VCaP (cell line): ENCODE results near the gene CLPTM1.

Experiments used
- H3K27ac ChIP-seq: fragments of 450-650 bp; 2 replicates; pipeline ENCODE4 v1.5.1; 2017
- TF ChIP-seq, protein P1 (sequence below): fragments of 450-650 bp; conservative IDR thresholded peaks from 2 replicates; pipeline ENCODE4 v1.5.1; 2017; ENCODE audit warnings: mild to moderate bottlenecking, moderate library complexity

CLPTM1 gene

DNA sequence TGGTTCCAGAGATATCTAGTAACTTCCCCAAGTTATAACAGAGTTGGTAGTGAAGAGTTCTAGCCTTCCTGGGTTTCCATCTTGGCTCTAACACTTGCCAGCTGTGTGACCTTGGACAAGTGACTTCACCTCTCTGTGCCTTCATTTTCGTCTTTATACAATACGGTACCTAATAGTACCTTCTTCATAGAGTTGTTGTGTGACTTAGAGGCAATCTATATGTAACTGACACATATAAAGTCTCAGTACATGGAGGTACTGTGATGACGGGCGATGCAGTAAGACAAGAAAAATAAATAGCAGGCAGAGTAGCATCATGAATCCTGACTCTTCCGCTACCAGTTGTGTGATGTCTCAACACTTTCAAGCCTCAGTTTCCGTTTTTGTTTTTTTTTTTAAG lies 75.6 kb downstream of the CLPTM1 start:
- no peak overlapping the region for H3K27ac ChIP-seq
- TF ChIP-seq, protein P1, sequence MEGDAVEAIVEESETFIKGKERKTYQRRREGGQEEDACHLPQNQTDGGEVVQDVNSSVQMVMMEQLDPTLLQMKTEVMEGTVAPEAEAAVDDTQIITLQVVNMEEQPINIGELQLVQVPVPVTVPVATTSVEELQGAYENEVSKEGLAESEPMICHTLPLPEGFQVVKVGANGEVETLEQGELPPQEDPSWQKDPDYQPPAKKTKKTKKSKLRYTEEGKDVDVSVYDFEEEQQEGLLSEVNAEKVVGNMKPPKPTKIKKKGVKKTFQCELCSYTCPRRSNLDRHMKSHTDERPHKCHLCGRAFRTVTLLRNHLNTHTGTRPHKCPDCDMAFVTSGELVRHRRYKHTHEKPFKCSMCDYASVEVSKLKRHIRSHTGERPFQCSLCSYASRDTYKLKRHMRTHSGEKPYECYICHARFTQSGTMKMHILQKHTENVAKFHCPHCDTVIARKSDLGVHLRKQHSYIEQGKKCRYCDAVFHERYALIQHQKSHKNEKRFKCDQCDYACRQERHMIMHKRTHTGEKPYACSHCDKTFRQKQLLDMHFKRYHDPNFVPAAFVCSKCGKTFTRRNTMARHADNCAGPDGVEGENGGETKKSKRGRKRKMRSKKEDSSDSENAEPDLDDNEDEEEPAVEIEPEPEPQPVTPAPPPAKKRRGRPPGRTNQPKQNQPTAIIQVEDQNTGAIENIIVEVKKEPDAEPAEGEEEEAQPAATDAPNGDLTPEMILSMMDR: no peak

GRCh38 chr19:45032421-45032820 lies 77.2 kb downstream of the CLPTM1 start:
- TF ChIP-seq, protein P1: no peak
- no peak overlapping the region for H3K27ac ChIP-seq

DNA sequence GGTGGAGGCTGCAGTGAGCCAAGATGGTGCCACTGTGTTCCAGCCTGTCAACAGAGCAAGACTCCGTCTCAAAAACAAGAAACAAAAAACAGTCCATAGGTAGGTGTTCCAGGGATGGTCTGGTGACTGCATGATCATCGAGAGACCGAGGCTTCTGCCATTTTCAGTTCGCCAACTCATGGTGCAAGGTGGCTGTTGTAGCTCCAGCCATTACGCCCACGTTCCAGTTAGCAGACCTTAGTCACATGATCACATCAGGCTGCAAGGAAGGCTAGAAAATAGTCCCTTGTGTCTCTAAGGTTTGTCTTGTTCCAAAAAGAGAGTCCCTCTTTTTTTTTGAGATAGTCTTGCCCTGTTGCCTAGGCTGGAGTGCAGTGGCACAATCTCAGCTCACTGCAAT lies 80.6 kb downstream of the CLPTM1 start:
- H3K27ac ChIP-seq: no peak overlapping the region
- TF ChIP-seq, protein P1: no peak

DNA sequence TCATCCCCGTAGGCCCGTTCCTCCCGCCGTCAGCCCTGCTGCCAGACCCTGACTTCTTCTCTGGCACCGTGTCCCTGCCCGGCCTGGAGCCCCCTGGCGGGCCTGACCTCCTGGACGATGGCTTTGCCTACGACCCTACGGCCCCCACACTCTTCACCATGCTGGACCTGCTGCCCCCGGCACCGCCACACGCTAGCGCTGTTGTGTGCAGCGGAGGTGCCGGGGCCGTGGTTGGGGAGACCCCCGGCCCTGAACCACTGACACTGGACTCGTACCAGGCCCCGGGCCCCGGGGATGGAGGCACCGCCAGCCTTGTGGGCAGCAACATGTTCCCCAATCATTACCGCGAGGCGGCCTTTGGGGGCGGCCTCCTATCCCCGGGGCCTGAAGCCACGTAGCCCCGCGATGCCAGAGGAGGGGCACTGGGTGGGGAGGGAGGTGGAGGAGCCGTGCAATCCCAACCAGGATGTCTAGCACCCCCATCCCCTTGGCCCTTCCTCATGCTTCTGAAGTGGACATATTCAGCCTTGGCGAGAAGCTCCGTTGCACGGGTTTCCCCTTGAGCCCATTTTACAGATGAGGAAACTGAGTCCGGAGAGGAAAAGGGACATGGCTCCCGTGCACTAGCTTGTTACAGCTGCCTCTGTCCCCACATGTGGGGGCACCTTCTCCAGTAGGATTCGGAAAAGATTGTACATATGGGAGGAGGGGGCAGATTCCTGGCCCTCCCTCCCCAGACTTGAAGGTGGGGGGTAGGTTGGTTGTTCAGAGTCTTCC lies 82.4 kb downstream of the CLPTM1 start:
- TF ChIP-seq, protein P1: no peak

DNA sequence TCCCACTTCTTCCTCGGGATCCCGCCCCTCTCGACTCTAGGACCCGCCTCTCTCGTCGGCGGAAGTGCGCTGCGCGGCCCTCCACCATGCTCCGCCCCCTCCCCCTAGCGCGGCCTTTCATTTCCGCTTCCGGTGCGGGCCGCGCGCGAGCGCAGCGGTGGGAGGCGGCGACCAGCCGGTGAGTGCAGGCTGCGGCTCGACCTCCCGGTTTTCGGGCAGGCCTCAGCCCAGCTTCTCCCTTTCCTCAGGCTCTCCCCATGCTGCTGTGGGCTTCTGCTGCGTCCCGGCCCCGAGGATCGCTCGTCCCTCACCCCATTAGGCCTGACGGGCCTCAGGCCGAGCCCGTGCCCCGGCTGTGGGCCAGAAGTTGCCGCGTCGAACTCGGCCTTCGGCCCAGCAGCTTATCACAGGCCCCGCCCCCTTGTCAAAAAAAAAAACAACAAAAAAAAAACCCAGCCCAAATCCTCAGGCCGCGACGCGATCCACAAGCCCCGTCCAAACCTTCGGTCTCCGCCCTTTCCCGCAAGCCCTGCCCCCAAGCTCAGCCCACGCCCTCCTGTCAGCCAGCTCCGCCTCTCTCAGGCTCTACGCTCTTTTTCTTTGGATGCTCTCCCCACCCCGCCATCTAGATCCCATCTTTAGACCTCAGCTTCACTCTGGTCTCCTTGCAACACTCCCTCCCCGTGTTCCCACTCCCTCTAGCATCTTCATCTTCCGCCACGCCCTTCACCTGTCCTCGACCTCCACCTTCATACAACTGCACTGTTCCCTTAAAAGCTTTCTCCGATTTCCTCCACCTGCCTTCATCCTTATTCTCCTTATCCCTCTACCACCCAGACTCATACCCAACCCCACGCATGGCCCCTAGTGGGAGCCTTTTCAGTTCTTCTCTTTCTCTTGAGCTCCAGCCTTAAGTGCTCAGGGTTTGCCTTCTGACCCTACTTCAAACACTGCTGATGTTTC lies 84.0 kb downstream of the CLPTM1 start, which contains the start of gene CLASRP:
TSS of gene CLASRP (plus strand) at position 115 of the 963 bp plus-strand sequence. CDS start 1,168 bp downstream, outside the sequence.
- TF ChIP-seq, protein P1: no peak
- peak within 1 kb of the TSS; percentile 98 for H3K27ac ChIP-seq

More for the DNA sequence above, 82.4 kb downstream of the CLPTM1 start:
- H3K27ac ChIP-seq: peak overlapping the region; percentile 98

- peak overlapping the region; percentile 98 for H3K27ac ChIP-seq
- TF ChIP-seq, protein P1: no peak
Observed at GRCh38 chr19:45040059-45040771, 85.0 kb downstream of the CLPTM1 start.
